ENCODE data around the gene SSR4. TPM values are rescaled to one million over a fixed set of nuclear protein-coding genes. Genes with fewer than 3 reads are reported as not detected.

SSR4 gene
- total and polyA plus RNA-seq, 10 of the 15 experiments (the other 5 are each of a cell fraction or from before 2014, with no cell fraction given), result 151 to 521 (median 310) TPM

DNA sequence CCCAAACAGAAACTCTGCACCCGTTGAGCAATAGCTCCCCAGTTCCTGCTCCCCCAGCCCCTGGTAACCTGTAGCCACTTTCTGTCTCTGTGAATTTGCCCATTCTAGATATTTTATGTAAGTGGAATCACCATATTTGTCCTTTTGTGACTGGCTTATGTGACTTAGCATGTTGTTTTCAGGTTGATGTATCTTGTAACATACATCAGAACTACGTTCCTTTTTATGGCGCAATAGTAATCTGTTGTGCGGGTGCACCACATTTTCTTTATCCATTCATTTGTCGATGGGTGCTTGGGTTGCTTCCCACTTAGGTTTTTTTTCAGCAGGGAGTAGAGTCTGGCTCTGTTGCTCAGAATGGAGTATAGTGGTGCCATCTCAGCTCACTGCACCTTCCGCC is 42.5 kb downstream of the SSR4 start:
- CTCF ChIA-PET, result no interaction called here

More for the DNA sequence above, 42.5 kb downstream of the SSR4 start:
- SMC1A ChIA-PET (ENCODE audit: uncharacterized antibody, unreplicated experiment), result no interaction called here
- in situ Hi-C loops (cut with MboI) (no loop called here), intact Hi-C loops (cut with micrococcal nuclease; ENCODE audit: unreplicated experiment) (no loop called here)
- H3K36me3 ChIP-seq (ENCODE audit: control insufficient read depth in 2 of 2, insufficient read depth in 2 of 2, low read length in 1 of 2), result no peaks in the 10 kb centered on the region
- H3K4me2 ChIP-seq (ENCODE audit: control insufficient read depth, insufficient read depth), result no peak overlapping the region
- H2AFZ ChIP-seq (ENCODE audit: control insufficient read depth, low read depth, low read length), result no peak overlapping the region
- RAD21 ChIA-PET (ENCODE audit: unreplicated experiment), result no interaction called here
- no peak for DNase-seq (ENCODE audit: low read depth, low spot score)
- FAIRE-seq, result no peak
- BruUV-seq (replicated peaks), result no TSS peak
- H3K27me3 ChIP-seq (replicated peaks in 1 of 2; ENCODE audit: control insufficient read depth in 2 of 2, insufficient read depth in 2 of 2, low read length in 1 of 2), result no peaks in the 10 kb centered on the region
- TF ChIP-seq, protein P1, sequence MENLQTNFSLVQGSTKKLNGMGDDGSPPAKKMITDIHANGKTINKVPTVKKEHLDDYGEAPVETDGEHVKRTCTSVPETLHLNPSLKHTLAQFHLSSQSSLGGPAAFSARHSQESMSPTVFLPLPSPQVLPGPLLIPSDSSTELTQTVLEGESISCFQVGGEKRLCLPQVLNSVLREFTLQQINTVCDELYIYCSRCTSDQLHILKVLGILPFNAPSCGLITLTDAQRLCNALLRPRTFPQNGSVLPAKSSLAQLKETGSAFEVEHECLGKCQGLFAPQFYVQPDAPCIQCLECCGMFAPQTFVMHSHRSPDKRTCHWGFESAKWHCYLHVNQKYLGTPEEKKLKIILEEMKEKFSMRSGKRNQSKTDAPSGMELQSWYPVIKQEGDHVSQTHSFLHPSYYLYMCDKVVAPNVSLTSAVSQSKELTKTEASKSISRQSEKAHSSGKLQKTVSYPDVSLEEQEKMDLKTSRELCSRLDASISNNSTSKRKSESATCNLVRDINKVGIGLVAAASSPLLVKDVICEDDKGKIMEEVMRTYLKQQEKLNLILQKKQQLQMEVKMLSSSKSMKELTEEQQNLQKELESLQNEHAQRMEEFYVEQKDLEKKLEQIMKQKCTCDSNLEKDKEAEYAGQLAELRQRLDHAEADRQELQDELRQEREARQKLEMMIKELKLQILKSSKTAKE (IDR thresholded peaks at IDR 0.05; ENCODE audit: low read depth, poor library complexity, severe bottlenecking), result no peak
- TF ChIP-seq TCF7 (IDR thresholded peaks at IDR 0.05; ENCODE audit: borderline replicate concordance) (no peak), HCFC1 (IDR thresholded peaks at IDR 0.05; ENCODE audit: low read length) (no peak), NFYB (IDR thresholded peaks at IDR 0.05; ENCODE audit: insufficient read depth, low read depth, low read length) (no peak), ZBED1 (IDR thresholded peaks at IDR 0.05; ENCODE audit: borderline replicate concordance) (no peak), JUNB (IDR thresholded peaks at IDR 0.05) (no peak), ATF7 (IDR thresholded peaks at IDR 0.05; ENCODE audit: low read depth) (no peak), MYB (IDR thresholded peaks at IDR 0.05; ENCODE audit: borderline replicate concordance, low read depth, low read length) (no peak), YBX1 (IDR thresholded peaks at IDR 0.05) (no peak)
- TF ChIP-seq, protein P2, sequence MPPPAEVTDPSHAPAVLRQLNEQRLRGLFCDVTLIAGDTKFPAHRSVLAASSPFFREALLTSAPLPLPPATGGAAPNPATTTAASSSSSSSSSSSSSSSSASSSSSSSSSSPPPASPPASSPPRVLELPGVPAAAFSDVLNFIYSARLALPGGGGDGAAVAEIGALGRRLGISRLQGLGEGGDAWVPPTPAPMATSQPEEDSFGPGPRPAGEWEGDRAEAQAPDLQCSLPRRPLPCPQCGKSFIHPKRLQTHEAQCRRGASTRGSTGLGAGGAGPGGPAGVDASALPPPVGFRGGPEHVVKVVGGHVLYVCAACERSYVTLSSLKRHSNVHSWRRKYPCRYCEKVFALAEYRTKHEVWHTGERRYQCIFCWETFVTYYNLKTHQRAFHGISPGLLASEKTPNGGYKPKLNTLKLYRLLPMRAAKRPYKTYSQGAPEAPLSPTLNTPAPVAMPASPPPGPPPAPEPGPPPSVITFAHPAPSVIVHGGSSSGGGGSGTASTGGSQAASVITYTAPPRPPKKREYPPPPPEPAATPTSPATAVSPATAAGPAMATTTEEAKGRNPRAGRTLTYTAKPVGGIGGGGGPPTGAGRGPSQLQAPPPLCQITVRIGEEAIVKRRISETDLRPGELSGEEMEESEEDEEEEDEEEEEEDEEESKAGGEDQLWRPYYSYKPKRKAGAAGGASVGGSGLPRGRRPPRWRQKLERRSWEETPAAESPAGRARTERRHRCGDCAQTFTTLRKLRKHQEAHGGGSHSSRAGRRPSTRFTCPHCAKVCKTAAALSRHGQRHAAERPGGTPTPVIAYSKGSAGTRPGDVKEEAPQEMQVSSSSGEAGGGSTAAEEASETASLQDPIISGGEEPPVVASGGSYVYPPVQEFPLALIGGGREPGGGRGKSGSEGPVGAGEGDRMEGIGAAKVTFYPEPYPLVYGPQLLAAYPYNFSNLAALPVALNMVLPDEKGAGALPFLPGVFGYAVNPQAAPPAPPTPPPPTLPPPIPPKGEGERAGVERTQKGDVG (CRISPR knock-in tag; IDR thresholded peaks at IDR 0.05), result no peak
- TF ChIP-seq, protein P3, sequence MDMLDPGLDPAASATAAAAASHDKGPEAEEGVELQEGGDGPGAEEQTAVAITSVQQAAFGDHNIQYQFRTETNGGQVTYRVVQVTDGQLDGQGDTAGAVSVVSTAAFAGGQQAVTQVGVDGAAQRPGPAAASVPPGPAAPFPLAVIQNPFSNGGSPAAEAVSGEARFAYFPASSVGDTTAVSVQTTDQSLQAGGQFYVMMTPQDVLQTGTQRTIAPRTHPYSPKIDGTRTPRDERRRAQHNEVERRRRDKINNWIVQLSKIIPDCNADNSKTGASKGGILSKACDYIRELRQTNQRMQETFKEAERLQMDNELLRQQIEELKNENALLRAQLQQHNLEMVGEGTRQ (IDR thresholded peaks at IDR 0.05; ENCODE audit: borderline replicate concordance, low read depth, low read length), result no peak
- TF ChIP-seq, protein P4, sequence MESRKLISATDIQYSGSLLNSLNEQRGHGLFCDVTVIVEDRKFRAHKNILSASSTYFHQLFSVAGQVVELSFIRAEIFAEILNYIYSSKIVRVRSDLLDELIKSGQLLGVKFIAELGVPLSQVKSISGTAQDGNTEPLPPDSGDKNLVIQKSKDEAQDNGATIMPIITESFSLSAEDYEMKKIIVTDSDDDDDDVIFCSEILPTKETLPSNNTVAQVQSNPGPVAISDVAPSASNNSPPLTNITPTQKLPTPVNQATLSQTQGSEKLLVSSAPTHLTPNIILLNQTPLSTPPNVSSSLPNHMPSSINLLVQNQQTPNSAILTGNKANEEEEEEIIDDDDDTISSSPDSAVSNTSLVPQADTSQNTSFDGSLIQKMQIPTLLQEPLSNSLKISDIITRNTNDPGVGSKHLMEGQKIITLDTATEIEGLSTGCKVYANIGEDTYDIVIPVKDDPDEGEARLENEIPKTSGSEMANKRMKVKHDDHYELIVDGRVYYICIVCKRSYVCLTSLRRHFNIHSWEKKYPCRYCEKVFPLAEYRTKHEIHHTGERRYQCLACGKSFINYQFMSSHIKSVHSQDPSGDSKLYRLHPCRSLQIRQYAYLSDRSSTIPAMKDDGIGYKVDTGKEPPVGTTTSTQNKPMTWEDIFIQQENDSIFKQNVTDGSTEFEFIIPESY (IDR thresholded peaks at IDR 0.05), result no peak
- TF ChIP-seq, protein P5, sequence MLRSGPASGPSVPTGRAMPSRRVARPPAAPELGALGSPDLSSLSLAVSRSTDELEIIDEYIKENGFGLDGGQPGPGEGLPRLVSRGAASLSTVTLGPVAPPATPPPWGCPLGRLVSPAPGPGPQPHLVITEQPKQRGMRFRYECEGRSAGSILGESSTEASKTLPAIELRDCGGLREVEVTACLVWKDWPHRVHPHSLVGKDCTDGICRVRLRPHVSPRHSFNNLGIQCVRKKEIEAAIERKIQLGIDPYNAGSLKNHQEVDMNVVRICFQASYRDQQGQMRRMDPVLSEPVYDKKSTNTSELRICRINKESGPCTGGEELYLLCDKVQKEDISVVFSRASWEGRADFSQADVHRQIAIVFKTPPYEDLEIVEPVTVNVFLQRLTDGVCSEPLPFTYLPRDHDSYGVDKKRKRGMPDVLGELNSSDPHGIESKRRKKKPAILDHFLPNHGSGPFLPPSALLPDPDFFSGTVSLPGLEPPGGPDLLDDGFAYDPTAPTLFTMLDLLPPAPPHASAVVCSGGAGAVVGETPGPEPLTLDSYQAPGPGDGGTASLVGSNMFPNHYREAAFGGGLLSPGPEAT (IDR thresholded peaks at IDR 0.05; ENCODE audit: low read depth), result no peak
- no peak overlapping the region for H3K27ac ChIP-seq (ENCODE audit: control insufficient read depth, insufficient read depth)
- POLR2A ChIA-PET, result interaction anchor here (0.5 kb wide), 1 partner anchor 63 kb away, joined by 3 read pairs; no protein-coding TSS in a partner anchor
- no peaks in the 10 kb centered on the region for H4K20me1 ChIP-seq (ENCODE audit: control insufficient read depth, insufficient read depth)
- 63% methylated on average over 6 of the region's 6 CpGs for WGBS (ENCODE audit: insufficient coverage, insufficient replicate concordance, low lambda C conversion rate, missing lambda C conversion rate)
- H3K9ac ChIP-seq (ENCODE audit: control insufficient read depth, insufficient read depth, low read length), result no peak overlapping the region
- H3K79me2 ChIP-seq (ENCODE audit: control insufficient read depth, insufficient read depth, low read length), result no peaks in the 10 kb centered on the region
- no peak for ATAC-seq
- H3K4me1 ChIP-seq (ENCODE audit: control insufficient read depth, insufficient read depth, low read length), result no peaks in the 10 kb centered on the region
- no peak overlapping the region for H3K4me3 ChIP-seq
- H3K9me3 ChIP-seq (replicated peaks; ENCODE audit: control insufficient read depth, insufficient read depth, low read length), result no peaks in the 10 kb centered on the region; the same call in 1 of the 3 replicates

Data from GM12878 (cell line).